ENCODE measurements around the gene PLGRKT. TPM values are rescaled to one million over a fixed set of nuclear protein-coding genes. Genes with fewer than 3 reads are reported as not detected.
"Not testable (repeated sequence)": the region's sequence is repeated elsewhere in the genome, so short reads cannot be mapped to it uniquely, and the experiment has no call there.

Gene PLGRKT
- total RNA-seq, 1 donor from 2014 or later: 22.9 TPM

DNA sequence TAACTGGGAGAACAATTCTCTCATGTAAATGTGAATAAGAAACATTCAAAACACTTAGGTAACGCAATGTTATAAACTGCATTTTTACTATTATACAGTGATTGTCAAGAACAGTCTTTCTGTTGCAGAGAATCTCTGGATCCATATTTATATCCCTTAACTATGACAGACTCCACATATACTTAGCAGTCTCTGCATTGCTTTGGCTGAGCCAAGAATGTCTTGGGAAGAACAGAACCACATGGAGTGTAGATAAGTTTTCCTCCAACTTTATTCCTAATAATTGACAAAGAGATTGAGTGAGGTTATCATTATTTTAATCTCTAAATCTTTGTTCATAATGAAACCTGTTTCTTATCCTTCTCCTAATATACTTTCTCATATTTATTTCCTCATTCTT, 82.5 kb downstream of the PLGRKT start:
- DNase-seq (ENCODE audit: low read depth) (no peak), FAIRE-seq (no peak)
- Histone ChIP-seq H3K27me3 (ENCODE audit: control insufficient read depth, insufficient read depth, low read length) (no peaks in the 10 kb centered on the region), H3K4me3 (ENCODE audit: low read depth, low read length) (no peak overlapping the region), H3K36me3 (ENCODE audit: control insufficient read depth, insufficient read depth, low read length) (no peaks in the 10 kb centered on the region)
- TF ChIP-seq, protein P1, sequence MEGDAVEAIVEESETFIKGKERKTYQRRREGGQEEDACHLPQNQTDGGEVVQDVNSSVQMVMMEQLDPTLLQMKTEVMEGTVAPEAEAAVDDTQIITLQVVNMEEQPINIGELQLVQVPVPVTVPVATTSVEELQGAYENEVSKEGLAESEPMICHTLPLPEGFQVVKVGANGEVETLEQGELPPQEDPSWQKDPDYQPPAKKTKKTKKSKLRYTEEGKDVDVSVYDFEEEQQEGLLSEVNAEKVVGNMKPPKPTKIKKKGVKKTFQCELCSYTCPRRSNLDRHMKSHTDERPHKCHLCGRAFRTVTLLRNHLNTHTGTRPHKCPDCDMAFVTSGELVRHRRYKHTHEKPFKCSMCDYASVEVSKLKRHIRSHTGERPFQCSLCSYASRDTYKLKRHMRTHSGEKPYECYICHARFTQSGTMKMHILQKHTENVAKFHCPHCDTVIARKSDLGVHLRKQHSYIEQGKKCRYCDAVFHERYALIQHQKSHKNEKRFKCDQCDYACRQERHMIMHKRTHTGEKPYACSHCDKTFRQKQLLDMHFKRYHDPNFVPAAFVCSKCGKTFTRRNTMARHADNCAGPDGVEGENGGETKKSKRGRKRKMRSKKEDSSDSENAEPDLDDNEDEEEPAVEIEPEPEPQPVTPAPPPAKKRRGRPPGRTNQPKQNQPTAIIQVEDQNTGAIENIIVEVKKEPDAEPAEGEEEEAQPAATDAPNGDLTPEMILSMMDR (IDR thresholded peaks at IDR 0.05; ENCODE audit: insufficient read depth, low read length, severe bottlenecking): no peak

DNA sequence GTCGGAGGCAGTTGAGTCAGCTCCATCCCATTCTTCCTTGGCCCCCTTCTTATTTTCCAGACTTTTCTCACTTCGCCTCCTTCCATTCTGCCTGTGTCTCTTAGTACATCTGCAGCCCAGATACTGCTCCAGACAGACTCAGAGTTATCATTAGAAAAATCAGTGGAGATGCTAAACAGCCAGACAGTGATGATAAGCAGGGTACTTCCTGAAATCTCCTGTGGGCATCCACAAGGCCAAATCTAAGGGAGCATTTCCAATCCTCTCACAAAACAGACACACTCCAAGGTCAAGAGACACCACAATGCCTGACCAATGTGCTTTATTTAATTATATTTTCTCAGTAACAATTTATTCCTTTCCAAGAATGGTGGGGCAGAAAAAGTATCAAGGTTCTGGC, 83.5 kb downstream of the PLGRKT start:
- TF ChIP-seq, protein P1 (IDR thresholded peaks at IDR 0.05; ENCODE audit: insufficient read depth, low read length, severe bottlenecking): no peak
- no peak overlapping the region for H3K4me3 ChIP-seq (ENCODE audit: low read depth, low read length)
- no peak for FAIRE-seq
- no peaks in the 10 kb centered on the region for H3K36me3 ChIP-seq (ENCODE audit: control insufficient read depth, insufficient read depth, low read length)
- no peak for DNase-seq (ENCODE audit: low read depth)
- no peaks in the 10 kb centered on the region for H3K27me3 ChIP-seq (ENCODE audit: control insufficient read depth, insufficient read depth, low read length)

DNA sequence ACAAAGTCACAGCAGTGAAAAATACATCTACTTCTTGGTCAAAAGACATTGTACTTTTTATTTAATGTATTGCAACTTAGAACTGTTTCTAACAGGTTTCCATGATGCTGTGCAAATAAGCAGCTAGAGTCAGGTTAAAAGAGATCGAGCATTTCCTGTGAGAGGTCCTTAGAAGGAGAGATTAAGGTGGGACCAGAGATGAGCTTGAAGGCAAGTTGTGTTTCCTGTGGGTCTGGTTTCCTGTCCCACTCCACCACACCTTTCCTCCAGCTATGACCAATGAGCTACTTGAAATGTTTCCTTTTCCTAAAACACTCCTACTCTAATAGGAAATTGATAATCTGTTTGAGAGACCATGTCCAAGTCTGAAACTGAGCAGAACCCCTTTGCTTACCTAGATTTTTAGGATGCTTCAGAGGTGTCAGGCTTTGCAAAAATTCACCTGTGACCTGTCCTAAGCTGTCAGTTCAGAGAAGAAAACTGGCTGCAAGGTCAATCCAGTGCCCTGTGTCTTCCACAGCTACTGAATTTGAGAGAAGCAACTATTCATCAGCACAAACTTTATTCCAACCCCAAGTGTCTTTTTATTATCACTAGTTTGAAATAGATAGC, 85.0 kb downstream of the PLGRKT start:
- FAIRE-seq (peak; percentile 13), DNase-seq (ENCODE audit: low read depth) (no peak)
- H3K27me3 ChIP-seq (ENCODE audit: control insufficient read depth, insufficient read depth, low read length): no peaks in the 10 kb centered on the region
- H3K4me3 ChIP-seq (ENCODE audit: low read depth, low read length): no peak overlapping the region
- TF ChIP-seq, protein P1 (IDR thresholded peaks at IDR 0.05; ENCODE audit: insufficient read depth, low read length, severe bottlenecking): no peak
- no peaks in the 10 kb centered on the region for H3K36me3 ChIP-seq (ENCODE audit: control insufficient read depth, insufficient read depth, low read length)

DNA sequence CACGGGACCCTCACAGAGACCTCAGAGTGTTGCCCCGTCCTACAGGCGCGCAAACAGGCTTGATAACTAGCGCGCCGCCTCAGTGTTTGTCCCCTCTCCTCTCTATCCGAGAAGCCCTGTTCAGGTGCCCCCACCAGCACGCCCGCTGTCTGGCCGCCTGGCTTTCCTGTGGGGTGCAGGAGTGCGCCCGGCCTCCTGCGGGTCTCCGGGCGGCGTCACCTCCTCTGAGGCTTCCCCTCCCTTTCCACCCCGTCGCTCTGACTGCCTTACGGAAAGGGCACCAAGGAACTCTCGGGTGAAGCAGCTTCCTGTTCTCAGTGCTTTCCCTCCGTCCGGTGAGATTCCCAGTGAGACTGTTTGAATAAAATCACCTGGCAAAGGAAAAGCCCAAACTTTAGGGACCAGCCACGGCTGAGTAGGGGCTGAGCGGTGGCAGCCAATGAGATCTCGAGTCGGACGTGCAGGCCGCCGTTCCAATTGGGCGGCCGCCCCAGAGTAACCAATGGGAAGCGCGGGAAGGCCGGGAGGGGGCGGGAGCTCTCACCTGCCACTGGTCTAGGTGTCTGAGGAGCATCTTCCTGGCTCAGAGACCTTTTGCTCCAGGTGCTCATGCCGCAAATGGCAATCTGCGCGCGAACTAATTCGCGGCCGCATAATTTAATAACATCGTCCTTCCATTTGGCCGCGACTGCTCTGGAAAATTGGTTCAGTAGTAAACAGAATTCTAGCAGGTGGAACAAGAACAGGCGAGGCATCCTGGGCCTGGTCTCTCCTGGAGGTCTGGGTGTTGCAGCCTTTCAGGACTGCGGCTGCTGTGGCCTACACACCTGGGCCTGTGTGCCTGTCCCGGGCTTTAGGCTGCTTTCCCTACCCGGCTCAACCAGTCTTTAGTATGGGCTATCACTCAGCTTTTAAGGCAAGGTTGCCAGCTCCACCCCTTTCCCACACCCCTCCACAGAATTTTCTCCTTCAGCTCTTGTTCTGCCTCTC, 98.4 kb downstream of the PLGRKT start, which contains the start of gene RLN1:
Gene RLN1 (minus strand): TSS at position 885 of the 990 bp plus-strand sequence. CDS start 130 bp downstream, at position 755.
- FAIRE-seq: peak; percentile 97
- not testable (repeated sequence) for H3K36me3 ChIP-seq (ENCODE audit: control insufficient read depth, insufficient read depth, low read length); H3K4me3 ChIP-seq (ENCODE audit: low read depth, low read length); H3K27me3 ChIP-seq (ENCODE audit: control insufficient read depth, insufficient read depth, low read length); DNase-seq (ENCODE audit: low read depth)

DNA sequence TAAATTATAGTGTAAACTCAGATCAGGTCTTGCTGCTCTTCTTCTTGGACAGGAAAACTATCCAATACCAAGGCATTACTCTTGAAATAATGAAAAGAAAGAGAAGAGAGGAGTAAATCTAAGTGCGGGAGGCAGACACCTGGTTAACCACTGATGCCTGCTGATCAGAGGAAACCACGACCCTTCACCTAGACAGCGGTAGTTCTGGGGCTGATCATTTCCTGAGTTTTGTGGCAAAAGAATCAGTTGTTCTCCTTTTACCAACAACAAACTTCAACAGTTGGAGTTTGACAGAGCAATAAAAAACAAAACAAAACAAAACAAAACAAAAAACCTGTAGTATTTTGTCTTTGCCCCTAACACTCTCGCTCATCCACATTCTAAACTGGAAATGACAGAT, 101.0 kb downstream of the PLGRKT start:
- no peak overlapping the region for H3K4me3 ChIP-seq (ENCODE audit: low read depth, low read length)
- DNase-seq (ENCODE audit: low read depth) (no peak), FAIRE-seq (no peak)
- no peaks in the 10 kb centered on the region for H3K27me3 ChIP-seq (ENCODE audit: control insufficient read depth, insufficient read depth, low read length)
- H3K36me3 ChIP-seq (ENCODE audit: control insufficient read depth, insufficient read depth, low read length): no peaks in the 10 kb centered on the region
- TF ChIP-seq, protein P1 (IDR thresholded peaks at IDR 0.05; ENCODE audit: insufficient read depth, low read length, severe bottlenecking): no peak

DNA sequence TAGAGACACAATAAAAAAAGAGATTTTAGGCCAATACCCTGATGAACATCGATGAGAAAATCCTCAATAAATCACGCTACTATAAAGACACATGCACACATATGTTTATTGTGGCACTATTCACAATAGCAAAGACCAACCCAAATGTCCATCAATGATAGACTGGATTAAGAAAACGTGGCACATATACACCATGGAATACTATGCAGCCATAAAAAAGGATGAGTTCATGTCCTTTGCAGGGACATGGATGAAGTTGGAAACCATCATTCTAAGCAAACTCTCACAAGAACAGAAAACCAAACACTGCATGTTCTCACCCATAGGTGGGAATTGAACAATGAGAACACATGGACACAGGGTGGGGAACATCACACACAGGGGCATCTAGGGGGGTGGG, 106.4 kb downstream of the PLGRKT start:
- H3K36me3 ChIP-seq (ENCODE audit: control insufficient read depth, insufficient read depth, low read length); DNase-seq (ENCODE audit: low read depth); H3K27me3 ChIP-seq (ENCODE audit: control insufficient read depth, insufficient read depth, low read length); H3K4me3 ChIP-seq (ENCODE audit: low read depth, low read length); FAIRE-seq: not testable (repeated sequence)

Data from bronchial epithelial cell (primary cell).